GM18499 (cell line): ENCODE measurements around the gene TRIM21.
"Not testable (repeated sequence)": the region's sequence is repeated elsewhere in the genome, so short reads cannot be mapped to it uniquely, and the experiment has no call there.

Experiments
- ATAC-seq: cut with Tn5 transposase; IDR thresholded peaks from one replicate; pipeline ENCODE4 v1.9.1; 2021; ENCODE audit warnings: moderate number of reproducible peaks; ENCODE audit not compliant: insufficient read depth, unreplicated experiment

TRIM21 gene

DNA sequence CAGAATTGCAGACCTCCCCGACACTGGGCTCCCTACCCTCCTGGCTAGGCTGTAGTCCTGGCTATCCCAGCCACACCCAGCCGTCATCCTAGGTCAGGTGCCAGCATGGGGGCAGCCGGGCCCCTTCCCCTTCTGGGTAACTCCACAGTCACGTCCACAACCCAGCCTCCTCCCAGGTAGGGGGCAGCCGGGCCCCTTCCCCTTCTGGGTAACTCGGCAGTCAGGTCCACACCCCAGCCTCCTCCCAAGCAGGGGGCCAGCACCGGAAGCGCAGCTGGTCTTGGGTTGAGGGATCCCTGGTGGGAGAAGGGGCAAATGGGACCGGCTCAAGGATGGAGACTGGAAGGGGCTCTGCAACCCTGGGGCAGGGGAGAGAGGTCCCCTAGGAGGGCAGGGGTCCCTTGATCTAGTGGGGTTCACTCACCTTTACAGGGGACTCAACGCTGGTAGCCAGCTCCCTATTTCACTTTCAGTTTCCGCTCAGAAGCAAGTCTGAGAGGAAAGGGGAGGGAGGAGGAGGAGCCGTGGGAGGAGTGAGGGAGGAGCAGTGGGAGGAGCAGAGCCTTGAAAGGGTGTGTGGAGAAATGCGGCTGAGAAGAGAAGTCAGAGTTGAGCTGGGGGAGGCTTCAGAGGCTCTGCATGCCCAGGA, at the start of gene TRIM21:
TRIM21 (minus strand) TSS at position 494 of the 649 bp plus-strand sequence. CDS start 3,293 bp downstream, outside the sequence.
- peak; percentile 97 for ATAC-seq

DNA sequence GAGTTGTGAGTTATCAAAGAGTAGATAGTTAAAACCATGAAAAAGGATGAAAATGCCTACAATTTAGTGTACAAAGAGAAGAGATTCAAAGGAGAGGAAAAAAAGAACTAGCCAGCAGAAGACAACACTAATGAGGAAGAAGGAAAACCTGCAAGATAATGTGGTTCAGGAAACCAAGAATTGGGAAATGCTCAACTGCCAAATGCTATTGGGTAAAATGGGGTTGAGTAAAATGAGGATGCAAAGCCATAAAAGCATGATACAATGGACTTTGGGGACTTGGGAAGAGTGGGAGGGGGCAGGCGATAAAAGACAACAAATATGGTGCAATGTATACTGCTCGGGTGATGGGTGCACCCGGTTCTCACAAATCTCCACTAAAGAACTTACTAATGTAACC, 48.0 kb upstream of the TRIM21 start:
- ATAC-seq: no peak

DNA sequence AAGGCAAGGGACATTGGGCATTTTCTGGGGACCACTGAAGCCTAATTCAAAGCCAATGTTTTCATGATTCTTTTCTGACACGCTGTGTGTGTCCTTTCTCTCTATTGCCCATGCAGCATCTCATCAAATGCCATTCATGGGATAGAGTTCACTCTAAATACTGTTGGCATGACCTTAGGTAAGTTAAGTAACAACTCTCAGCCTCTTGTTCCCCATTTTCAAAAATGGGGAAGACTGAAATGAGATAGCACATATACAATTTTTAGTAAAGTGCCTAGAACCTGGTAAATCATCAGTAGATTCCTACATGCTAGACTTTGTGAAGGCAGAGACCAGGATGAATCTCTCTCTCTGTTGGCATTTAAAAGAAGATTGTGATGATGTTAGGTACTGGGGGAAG, 42.9 kb upstream of the TRIM21 start:
- no peak for ATAC-seq

DNA sequence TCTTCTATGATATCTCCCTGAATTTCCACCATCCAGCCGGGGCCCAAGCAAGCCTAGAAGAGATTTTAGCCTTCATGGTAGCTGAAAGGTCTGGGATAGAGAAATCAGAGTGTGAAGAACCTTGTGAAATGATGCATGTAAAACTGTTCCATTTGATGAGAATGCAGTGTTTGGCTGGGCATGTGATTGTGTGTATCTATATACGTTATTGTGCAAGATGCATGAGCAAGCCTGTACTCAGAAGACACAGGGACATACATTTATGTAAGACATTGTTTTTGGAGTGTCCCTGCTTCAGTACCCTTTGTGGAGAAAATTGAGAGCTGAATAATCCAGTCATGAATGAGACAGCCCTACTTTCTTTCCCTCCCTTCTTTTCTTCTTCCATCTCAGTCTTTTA, 40.4 kb upstream of the TRIM21 start:
- no peak for ATAC-seq

DNA sequence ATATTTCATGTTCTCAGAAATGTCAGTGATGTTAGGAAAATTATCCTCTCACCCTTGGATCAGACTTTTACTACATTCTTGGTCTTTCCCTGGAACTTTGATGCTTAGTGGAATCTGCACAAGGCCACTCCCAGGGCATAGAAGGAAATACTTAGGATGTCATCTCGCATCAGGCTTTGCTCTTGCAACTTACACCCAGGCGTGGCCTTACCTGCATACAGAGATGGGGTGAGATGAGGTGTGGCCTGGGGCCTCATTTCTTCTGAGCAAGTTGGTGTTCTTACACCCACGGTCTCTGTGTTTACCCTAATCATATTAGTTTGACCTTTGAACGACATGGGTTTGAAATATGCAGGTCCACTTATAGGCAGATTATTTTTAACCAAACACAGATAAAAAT, 36.5 kb upstream of the TRIM21 start:
- ATAC-seq: no peak

DNA sequence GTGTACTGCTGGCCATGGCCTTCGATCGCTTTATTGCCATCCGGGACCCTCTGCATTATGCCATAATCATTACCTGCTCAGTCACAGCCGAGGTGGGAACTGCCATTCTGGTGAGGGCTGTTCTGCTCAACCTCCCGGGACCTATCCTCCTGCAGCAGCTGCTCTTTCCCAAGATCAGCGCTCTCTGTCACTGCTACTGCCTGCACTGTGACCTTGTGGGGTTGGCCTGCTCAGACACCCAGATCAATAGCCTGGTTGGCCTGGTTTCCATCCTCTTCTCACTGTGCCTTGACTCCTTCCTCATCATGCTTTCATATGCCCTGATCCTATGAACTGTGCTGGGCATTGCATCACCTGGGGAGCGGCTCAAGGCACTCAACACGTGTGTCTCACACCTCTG, 24.9 kb upstream of the TRIM21 start:
- no peak for ATAC-seq

DNA sequence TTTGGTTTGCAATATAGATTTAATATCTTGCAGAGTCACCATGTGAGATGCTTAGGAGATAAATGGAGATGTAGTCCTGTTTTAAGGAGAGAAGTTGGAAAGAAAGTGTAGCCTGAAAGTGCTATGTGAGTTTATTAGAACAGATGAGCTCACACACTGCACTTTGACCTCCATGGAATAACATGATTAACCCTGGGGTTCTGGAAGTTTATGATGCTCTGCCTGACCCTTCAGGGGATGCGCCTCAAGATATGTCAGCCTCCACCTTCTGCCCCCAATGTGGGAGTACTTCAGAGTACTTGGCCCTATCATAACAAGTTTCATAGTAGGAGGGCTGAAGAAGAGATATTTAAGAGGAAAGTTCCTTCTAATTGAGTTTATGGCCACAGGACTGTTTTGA, 23.3 kb upstream of the TRIM21 start:
- ATAC-seq: no peak

- ATAC-seq: no peak
These were observed 22.8 kb upstream of the TRIM21 start for GRCh38 chr11:4416306-4416705.

DNA sequence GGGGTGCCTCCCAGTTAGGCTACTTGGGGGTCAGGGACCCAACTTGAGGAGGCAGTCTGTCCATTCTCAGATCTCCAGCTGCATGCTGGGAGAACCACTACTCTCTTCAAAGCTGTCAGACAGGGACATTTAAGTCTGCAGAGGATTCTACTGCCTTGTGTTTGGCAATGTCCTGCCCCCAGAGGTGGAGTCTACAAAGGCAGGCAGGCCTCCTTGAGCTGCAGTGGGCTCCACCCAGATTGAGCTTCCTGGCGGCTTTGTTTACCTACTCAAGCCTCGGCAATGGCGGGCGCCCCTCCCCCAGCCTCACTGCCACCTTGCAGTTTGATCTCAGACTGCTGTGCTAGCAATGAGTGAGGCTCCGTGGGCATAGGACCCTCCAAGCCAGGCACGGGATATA, 12.7 kb upstream of the TRIM21 start:
- ATAC-seq: not testable (repeated sequence)

GRCh38 chr11:4393858-4394223, 339 bp upstream of the TRIM21 start:
- peak; percentile 1 for ATAC-seq

DNA sequence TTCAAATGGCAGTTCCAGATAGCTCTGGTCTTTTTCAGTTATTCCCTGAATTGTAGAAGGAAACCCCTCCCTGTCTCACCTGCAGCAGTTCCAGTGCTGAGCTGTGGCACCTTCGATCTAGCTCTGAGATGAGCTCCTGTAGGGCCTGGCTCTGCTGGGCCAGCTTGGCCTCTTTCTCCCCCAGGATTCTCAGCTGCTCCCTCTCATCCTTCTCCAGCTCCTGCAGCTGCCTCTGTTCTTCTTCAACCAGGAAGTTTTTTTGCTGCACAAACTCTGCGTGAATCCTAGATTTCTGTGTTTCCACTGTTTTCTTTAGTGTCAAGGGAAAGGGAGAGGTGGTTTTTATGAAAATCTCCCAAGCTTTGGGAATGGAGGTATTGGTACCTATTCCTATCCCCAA, 5.3 kb downstream of the TRIM21 start:
- no peak for ATAC-seq

DNA sequence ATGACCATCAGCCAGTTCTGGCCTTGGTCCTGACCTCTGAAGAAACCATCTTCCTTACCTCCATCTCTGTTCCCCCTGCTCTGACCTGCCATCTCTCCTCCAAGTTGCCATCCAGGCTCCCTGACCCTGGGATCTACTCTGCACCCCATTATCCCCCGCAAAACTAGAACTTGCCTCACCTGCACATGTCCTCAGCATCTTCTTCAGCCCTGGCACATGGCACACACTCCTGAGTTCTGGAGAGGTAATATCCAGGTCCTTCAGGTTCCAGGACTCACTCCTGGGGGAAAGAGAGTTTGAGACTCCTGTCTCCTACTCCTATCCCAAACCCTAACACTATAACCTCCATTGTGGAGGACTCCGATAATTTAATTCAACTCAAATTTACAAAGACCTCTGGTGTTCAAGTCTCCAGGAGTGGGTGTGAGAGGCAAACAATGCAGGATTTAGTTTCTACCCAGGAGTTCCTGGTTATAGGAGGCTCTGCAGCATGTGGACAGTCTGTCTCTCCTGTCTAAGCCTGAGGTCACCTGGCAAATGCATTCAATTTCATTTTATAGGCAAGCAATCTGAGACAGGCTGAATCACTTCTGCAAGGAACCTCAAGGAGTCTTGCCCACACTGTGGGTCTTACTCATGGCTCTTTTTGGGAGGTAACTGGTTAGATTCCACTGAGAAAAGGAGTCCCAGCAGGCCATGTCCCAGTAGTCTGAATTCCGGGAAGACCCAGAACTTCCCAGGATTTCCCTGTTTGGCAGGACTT, 7.3 kb downstream of the TRIM21 start:
- ATAC-seq: no peak

DNA sequence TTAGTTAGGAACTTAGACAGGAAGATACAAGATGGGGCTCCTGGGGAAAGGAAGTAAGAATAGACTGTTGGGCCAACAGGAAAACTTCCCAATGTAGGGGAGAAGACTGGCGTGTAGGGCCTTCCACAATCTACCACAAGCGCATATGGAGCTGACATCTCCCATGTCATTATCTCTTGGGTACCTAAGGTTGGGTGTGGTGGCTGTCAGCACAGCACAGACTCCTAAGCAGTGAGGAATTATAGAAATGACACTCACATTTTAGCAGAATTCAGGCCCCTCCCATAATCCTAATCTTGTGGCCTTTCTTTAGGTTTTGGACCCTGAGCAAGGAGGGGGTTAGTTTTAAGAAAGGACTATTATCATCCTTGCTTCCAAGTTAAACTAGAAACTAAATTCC, 11.6 kb downstream of the TRIM21 start:
- ATAC-seq: no peak

GRCh38 chr11:4375431-4376140, 17.9 kb downstream of the TRIM21 start:
- ATAC-seq: no peak

DNA sequence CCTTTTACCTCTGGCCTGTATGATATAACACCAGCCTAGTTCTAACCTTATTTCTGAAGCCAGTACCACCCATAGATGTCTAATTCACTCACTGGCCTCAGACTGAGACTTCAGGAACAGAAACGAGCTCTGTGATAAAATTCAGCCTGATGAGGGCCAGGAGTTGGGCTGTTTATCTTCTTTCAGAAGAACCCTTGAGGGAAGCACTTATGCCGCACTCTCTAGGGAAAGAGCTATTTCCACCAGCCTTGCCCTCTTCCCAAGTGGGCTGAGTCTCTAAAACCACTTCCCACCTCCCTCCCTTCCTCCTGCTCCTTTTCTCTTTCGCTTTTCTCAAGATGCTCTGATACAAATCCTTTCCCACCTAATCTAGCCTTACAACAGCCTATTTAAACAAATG, 23.3 kb downstream of the TRIM21 start:
- ATAC-seq: no peak

GRCh38 chr11:4368286-4368685, 25.2 kb downstream of the TRIM21 start, which contains the start of gene OR52B4:
TSS of gene OR52B4 (minus strand) at chr11:4368386. CDS start at chr11:4368295, 91 bp downstream.
- ATAC-seq: no peak

GRCh38 chr11:4348142-4348541, 45.4 kb downstream of the TRIM21 start:
- not testable (repeated sequence) for ATAC-seq

DNA sequence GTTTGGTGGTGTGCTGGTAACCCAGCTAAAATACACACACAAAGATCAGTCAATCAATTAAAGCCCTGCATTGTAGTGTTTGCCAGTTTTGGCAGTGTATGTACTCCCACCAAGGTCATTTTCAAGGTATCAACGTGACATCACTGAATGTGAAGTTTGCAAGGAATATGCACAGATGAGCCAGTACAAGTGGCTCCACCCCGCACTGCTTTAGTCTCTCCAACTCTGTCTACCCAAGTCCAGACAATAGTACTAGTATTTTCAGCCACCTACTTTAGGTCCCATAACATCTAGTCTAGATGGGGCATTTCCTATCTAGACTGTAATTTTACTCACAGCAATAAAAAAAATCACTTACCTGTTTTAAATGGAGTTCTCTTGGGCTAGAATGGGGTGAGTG, 48.1 kb downstream of the TRIM21 start:
- not testable (repeated sequence) for ATAC-seq
